AG09309 (cell line): ENCODE results near the gene GBA2.

Experiments used
- DNase-seq: peaks from one replicate; pipeline ENCODE4 v3.0.0-alpha.2; 2010; ENCODE audit warnings: low read depth
- H3K4me3 ChIP-seq: 2 replicates; pipeline ENCODE4 v1.5.1; 2011; ENCODE audit warnings: mild to moderate bottlenecking, low read depth, low read length, moderate library complexity; ENCODE audit not compliant: control insufficient read depth
- CTCF ChIP-seq: IDR thresholded peaks from 2 replicates; pipeline ENCODE4 v1.5.1; 2011; ENCODE audit warnings: mild to moderate bottlenecking, low read depth, low read length, inconsistent platforms; ENCODE audit not compliant: insufficient read depth, control insufficient read depth; ENCODE audit errors: missing control alignments

The GBA2 gene

GRCh38 chr9:35700031-35700430 is 49.0 kb downstream of the GBA2 start:
- no peak for TF ChIP-seq CTCF
- H3K4me3 ChIP-seq: no peak overlapping the region
- no peak for DNase-seq

GRCh38 chr9:35698231-35698630 is 50.8 kb downstream of the GBA2 start:
- no peak overlapping the region for H3K4me3 ChIP-seq
- DNase-seq: no peak
- TF ChIP-seq CTCF: no peak

GRCh38 chr9:35697486-35697885 is 51.5 kb downstream of the GBA2 start:
- DNase-seq: no peak
- TF ChIP-seq CTCF: no peak
- no peak overlapping the region for H3K4me3 ChIP-seq

- no peak for DNase-seq
- peak; percentile 89 for TF ChIP-seq CTCF
Observed at GRCh38 chr9:35696520-35697215, 52.4 kb downstream of the GBA2 start.

GRCh38 chr9:35695943-35696401 is 53.1 kb downstream of the GBA2 start:
- DNase-seq: no peak
- no peak for TF ChIP-seq CTCF
- no peak overlapping the region for H3K4me3 ChIP-seq

More at GRCh38 chr9:35696520-35697215, 52.4 kb downstream of the GBA2 start:
- H3K4me3 ChIP-seq: no peak overlapping the region

- no peak for DNase-seq
- TF ChIP-seq CTCF: no peak
- no peak overlapping the region for H3K4me3 ChIP-seq
Observed at GRCh38 chr9:35691757-35692301, 57.2 kb downstream of the GBA2 start.
